RWPE2 (cell line): ENCODE results near the gene CD1B.

ENCODE experiments used
- ATAC-seq: fragments of 200-7000 bp; cut with Tn5 transposase; 3 replicates; pipeline ENCODE4 v1.9.1; 2021; ENCODE audit warnings: low read depth
- DNase-seq: peaks from one replicate; pipeline ENCODE4 v3.0.0-alpha.2; 2020; ENCODE audit warnings: low spot score
- H3K27ac ChIP-seq: fragments of 450-650 bp; 2 replicates; pipeline ENCODE4 v1.5.1; 2017; ENCODE audit warnings: mild to moderate bottlenecking; ENCODE audit not compliant: poor library complexity, severe bottlenecking
- H3K27me3 ChIP-seq: fragments of 250-450 bp; sonication (Bioruptor Pico); 2 replicates; pipeline ENCODE4 v1.5.1; 2021; ENCODE audit warnings: mild to moderate bottlenecking, moderate library complexity; ENCODE audit not compliant: insufficient read depth, poor library complexity, severe bottlenecking
- H3K36me3 ChIP-seq: fragments of 250-450 bp; sonication (Bioruptor Pico); 2 replicates; pipeline ENCODE4 v1.5.1; 2020; ENCODE audit warnings: low read depth, mild to moderate bottlenecking, moderate library complexity
- H3K4me1 ChIP-seq: fragments of 250-450 bp; sonication (Bioruptor Pico); 2 replicates; pipeline ENCODE4 v1.5.1; 2021; ENCODE audit warnings: mild to moderate bottlenecking, moderate library complexity; ENCODE audit not compliant: insufficient read depth, poor library complexity, severe bottlenecking
- H3K4me3 ChIP-seq: fragments of 250-450 bp; sonication (Bioruptor Pico); 2 replicates; pipeline ENCODE4 v1.5.1; 2021; ENCODE audit warnings: mild to moderate bottlenecking, moderate library complexity; ENCODE audit not compliant: severe bottlenecking
- H3K9me3 ChIP-seq: fragments of 250-450 bp; sonication (Bioruptor Pico); 2 replicates; pipeline ENCODE4 v1.5.1; 2021; ENCODE audit warnings: mild to moderate bottlenecking, moderate library complexity; ENCODE audit not compliant: severe bottlenecking
- TF ChIP-seq, protein P1 (sequence below): fragments of 450-650 bp; IDR thresholded peaks from one replicate; pipeline ENCODE4 v1.5.1; 2017; ENCODE audit warnings: mild to moderate bottlenecking, moderate library complexity; ENCODE audit not compliant: poor library complexity, severe bottlenecking

CD1B gene

DNA sequence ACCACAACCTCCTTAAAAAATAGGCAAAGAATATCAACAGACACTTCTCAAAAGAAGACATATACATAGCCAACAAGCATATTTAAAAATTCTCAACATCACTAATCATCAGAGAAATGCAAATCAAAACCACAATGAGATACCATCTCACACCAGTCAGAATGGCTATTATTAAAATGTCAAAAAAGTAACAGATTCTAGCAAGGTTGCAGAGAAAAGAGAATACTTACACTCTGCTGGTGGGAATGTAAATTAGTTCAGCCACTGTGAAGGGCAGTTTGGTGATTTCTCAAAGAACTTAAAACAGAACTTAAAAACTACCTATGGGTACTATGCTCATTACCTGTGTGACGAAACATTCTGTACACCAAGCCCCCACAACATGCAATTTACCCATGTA lies 20.7 kb downstream of the CD1B start:
- Histone ChIP-seq H3K36me3 (no peaks in the 10 kb centered on the region), H3K27me3 (no peaks in the 10 kb centered on the region), H3K4me3 (no peak overlapping the region), H3K9me3 (no peaks in the 10 kb centered on the region), H3K27ac (no peak overlapping the region), H3K4me1 (no peaks in the 10 kb centered on the region)
- ATAC-seq: no peak
- DNase-seq: no peak
- TF ChIP-seq, protein P1, sequence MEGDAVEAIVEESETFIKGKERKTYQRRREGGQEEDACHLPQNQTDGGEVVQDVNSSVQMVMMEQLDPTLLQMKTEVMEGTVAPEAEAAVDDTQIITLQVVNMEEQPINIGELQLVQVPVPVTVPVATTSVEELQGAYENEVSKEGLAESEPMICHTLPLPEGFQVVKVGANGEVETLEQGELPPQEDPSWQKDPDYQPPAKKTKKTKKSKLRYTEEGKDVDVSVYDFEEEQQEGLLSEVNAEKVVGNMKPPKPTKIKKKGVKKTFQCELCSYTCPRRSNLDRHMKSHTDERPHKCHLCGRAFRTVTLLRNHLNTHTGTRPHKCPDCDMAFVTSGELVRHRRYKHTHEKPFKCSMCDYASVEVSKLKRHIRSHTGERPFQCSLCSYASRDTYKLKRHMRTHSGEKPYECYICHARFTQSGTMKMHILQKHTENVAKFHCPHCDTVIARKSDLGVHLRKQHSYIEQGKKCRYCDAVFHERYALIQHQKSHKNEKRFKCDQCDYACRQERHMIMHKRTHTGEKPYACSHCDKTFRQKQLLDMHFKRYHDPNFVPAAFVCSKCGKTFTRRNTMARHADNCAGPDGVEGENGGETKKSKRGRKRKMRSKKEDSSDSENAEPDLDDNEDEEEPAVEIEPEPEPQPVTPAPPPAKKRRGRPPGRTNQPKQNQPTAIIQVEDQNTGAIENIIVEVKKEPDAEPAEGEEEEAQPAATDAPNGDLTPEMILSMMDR: no peak

DNA sequence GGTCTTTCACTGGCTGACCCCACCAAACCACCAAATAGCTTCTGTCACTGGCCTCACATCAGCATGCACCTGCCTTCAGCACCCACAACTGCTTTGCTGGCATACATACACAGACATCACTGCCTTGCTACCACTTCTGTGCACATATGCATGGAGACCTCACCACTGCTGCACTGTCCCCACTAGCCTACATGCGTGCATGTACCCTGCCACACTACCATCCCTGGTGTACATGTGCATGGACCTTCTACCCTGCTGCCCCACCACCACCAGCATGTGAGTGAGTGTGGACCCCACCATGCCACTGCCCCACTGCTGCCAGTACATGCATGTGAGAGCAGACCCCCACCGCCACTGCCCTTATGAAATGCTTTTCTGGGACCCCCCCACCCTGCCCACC lies 35.5 kb downstream of the CD1B start:
- Histone ChIP-seq H3K4me1 (no peaks in the 10 kb centered on the region), H3K4me3 (no peak overlapping the region), H3K9me3 (no peaks in the 10 kb centered on the region), H3K27me3 (no peaks in the 10 kb centered on the region), H3K27ac (no peak overlapping the region), H3K36me3 (no peaks in the 10 kb centered on the region)
- TF ChIP-seq, protein P1: no peak
- no peak for DNase-seq
- ATAC-seq: no peak

DNA sequence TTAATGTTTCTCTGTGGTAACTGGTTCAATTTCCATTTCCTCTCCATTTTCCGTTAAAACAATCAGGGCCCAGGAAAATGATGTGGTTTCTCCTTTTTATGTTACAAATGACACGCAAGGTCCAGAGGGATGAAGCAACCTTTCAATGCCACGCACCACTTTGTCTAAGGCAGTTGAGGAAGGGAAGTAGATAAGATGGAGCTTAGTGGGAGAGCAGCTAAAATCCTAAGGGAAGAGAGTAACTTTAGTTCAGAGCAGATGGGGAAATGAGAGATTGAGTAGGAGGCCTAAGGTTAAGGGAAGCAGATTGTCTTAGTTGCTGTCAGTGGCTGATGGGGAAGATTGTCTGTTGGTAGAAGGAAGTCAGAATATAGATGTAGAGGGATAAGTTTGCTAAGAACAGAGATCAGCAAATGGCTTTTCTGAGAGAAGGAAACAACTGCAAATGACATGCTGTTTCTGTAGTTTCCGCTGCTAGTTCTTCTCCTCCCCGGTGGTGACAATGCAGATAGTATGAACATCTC lies 40.9 kb downstream of the CD1B start:
- Histone ChIP-seq H3K27me3 (no peaks in the 10 kb centered on the region), H3K36me3 (no peaks in the 10 kb centered on the region), H3K4me1 (no peaks in the 10 kb centered on the region), H3K4me3 (no peak overlapping the region), H3K9me3 (no peaks in the 10 kb centered on the region), H3K27ac (no peak overlapping the region)
- TF ChIP-seq, protein P1: no peak
- DNase-seq (no peak), ATAC-seq (no peak)

DNA sequence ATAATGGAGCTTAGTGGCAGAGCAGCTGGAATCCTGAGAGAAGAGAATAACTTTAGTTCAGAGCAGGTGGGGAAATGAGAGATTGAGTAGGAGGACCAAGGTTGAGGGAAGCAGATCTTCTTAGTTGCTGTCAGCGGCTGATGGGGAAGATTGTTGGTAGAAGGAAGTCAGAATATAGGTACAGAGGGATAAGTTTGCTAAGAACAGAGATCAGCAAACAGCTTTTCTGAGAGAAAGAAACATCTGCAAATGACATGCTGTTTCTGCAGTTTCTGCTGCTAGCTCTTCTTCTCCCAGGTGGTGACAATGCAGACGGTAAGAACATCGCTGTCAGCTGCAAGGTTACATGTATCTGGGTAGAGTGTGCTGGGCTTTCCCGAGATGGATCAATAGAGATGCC lies 41.5 kb downstream of the CD1B start, which contains the start of gene CD1C:
Gene CD1C, plus strand, starts transcription at position 113 of the 400 bp plus-strand sequence. Its CDS starts 142 bp downstream, at position 255.
- Histone ChIP-seq H3K9me3 (no peaks in the 10 kb centered on the region), H3K4me3 (no peak within 1 kb of the TSS), H3K36me3 (no peaks in the 10 kb centered on the region), H3K4me1 (no peaks in the 10 kb centered on the region), H3K27ac (no peak within 1 kb of the TSS), H3K27me3 (no peaks in the 10 kb centered on the region)
- no peak for ATAC-seq
- no peak for DNase-seq
- TF ChIP-seq, protein P1: no peak

DNA sequence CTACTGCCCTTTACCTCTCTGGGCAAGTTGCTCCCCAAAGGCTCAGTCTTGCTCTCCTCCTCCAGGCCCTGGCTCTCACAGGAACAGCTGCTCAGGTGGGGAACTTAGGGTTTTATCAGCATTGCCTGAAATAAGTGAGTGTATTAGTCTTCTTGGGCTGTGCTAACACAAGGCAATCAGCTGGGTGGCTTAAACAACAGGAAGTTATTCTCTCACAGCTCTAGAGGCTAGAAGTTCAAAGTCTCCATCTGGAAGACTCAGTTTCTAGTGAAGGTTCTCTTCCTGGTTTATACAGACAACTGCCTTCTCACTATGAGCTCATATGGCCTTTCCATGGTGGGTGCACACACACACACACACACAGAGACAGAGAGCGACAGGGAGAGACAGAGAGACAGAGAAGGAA lies 44.4 kb downstream of the CD1B start:
- TF ChIP-seq, protein P1: no peak
- Histone ChIP-seq H3K27me3 (no peaks in the 10 kb centered on the region), H3K4me1 (no peaks in the 10 kb centered on the region), H3K4me3 (no peak overlapping the region), H3K27ac (no peak overlapping the region), H3K9me3 (no peaks in the 10 kb centered on the region), H3K36me3 (no peaks in the 10 kb centered on the region)
- no peak for DNase-seq
- no peak for ATAC-seq
